HEK293 (cell line): Measurements from ENCODE around the gene SYDE1.

Source experiments
- CTCF ChIA-PET: fragments of 350-600 bp; formaldehyde crosslinking; extraction: SDS; loops from one replicate; lab custom pipeline; 2021; ENCODE audit warnings: antibody characterized with exemption; lab: Yijun Ruan, JAX
- POLR2A ChIA-PET: fragments of 300-600 bp; formaldehyde crosslinking; extraction: SDS; loops from one replicate; lab custom pipeline; 2020; ENCODE audit warnings: antibody characterized with exemption, inconsistent platforms; lab: Yijun Ruan, JAX
- H3K27ac ChIP-seq: fragments of 200-500 bp; sonication (Bioruptor generic); 2 replicates; pipeline ENCODE4 v1.5.1; 2014; ENCODE audit warnings: low read depth, low read length, control low read depth, inconsistent platforms; ENCODE audit errors: extremely low read depth
- H3K36me3 ChIP-seq, 2 experiments: fragments of 200-500 bp in 1 of 2; sonication (Bioruptor generic) in 1 of 2; 1 replicate in 1 of 2; 2 replicates in 1 of 2; pipeline ENCODE4 v1.5.1; 2014 to 2017; ENCODE audit warnings: inconsistent platforms in 2 of 2, low read length in 2 of 2; ENCODE audit not compliant: control insufficient read depth in 2 of 2, insufficient read depth in 1 of 2
- H3K4me1 ChIP-seq: fragments of 200-500 bp; sonication (Bioruptor generic); 2 replicates; pipeline ENCODE4 v1.5.1; 2014; ENCODE audit warnings: mild to moderate bottlenecking, low read length, inconsistent platforms; ENCODE audit not compliant: control insufficient read depth, insufficient read depth
- H3K4me3 ChIP-seq: 2 replicates; pipeline ENCODE4 v1.5.1; 2011; ENCODE audit warnings: low read depth, mild to moderate bottlenecking, control low read depth, low read length, moderate library complexity
- H3K9me3 ChIP-seq: fragments of 200-500 bp; sonication (Bioruptor generic); 2 replicates; pipeline ENCODE4 v1.5.1; 2014; ENCODE audit warnings: low read depth, low read length, inconsistent platforms; ENCODE audit not compliant: control insufficient read depth, insufficient read depth
- GLI2 ChIP-seq: fragments of 450-650 bp; formaldehyde crosslinking; IDR thresholded peaks from 2 replicates; pipeline ENCODE4; 2017; ENCODE audit warnings: missing biosample characterization, missing genetic modification characterization, low read depth, borderline replicate concordance
- KLF9 ChIP-seq: fragments of 450-650 bp; formaldehyde crosslinking; IDR thresholded peaks from 2 replicates; pipeline ENCODE4 v1.5.1; 2016; ENCODE audit warnings: missing biosample characterization, missing genetic modification characterization, low read depth
- ZFP37 ChIP-seq: fragments of 450-650 bp; formaldehyde crosslinking; IDR thresholded peaks from 2 replicates; pipeline ENCODE4 v1.5.1; 2016; ENCODE audit warnings: missing biosample characterization, missing genetic modification characterization
- ZNF157 ChIP-seq: fragments of 450-650 bp; formaldehyde crosslinking; IDR thresholded peaks from 2 replicates; pipeline ENCODE4 v1.5.1; 2016; ENCODE audit warnings: missing biosample characterization, missing genetic modification characterization
- ZNF169 ChIP-seq: fragments of 450-650 bp; formaldehyde crosslinking; IDR thresholded peaks from 2 replicates; pipeline ENCODE4 v1.5.1; 2016; ENCODE audit warnings: missing biosample characterization, missing genetic modification characterization
- ZNF202 ChIP-seq: fragments of 450-650 bp; formaldehyde crosslinking; IDR thresholded peaks from 2 replicates; pipeline ENCODE4 v1.5.1; 2016; ENCODE audit warnings: missing biosample characterization, missing genetic modification characterization, borderline replicate concordance
- ZNF223 ChIP-seq: fragments of 450-650 bp; formaldehyde crosslinking; IDR thresholded peaks from 2 replicates; pipeline ENCODE4 v1.5.1; 2016; ENCODE audit warnings: missing biosample characterization, missing genetic modification characterization
- ZNF311 ChIP-seq: fragments of 450-650 bp; formaldehyde crosslinking; IDR thresholded peaks from 2 replicates; pipeline ENCODE4 v1.5.1; 2017; ENCODE audit warnings: missing biosample characterization, missing genetic modification characterization, borderline replicate concordance
- ZNF623 ChIP-seq: fragments of 450-650 bp; formaldehyde crosslinking; IDR thresholded peaks from 2 replicates; pipeline ENCODE4 v1.5.1; 2016; ENCODE audit warnings: missing biosample characterization, missing genetic modification characterization
- ZNF629 ChIP-seq: fragments of 450-650 bp; formaldehyde crosslinking; IDR thresholded peaks from 2 replicates; pipeline ENCODE4 v1.5.1; 2017; ENCODE audit warnings: missing biosample characterization, missing genetic modification characterization
- TF ChIP-seq, protein P1 (sequence below): fragments of 450-650 bp; IDR thresholded peaks from 2 replicates; pipeline ENCODE4 v1.5.1; 2018; ENCODE audit warnings: missing biosample characterization, missing genetic modification characterization
- TF ChIP-seq, protein P2 (sequence below): fragments of 450-650 bp; formaldehyde crosslinking; IDR thresholded peaks from 2 replicates; pipeline ENCODE4 v1.5.1; 2016; ENCODE audit warnings: missing biosample characterization, missing genetic modification characterization
- TF ChIP-seq, protein P3 (sequence below): fragments of 450-650 bp; formaldehyde crosslinking; conservative IDR thresholded peaks from 2 replicates; pipeline ENCODE4 v1.5.1; 2016; ENCODE audit warnings: low read depth, missing biosample characterization, missing genetic modification characterization
- TF ChIP-seq, protein P4 (sequence below): fragments of 450-650 bp; formaldehyde crosslinking; IDR thresholded peaks from 2 replicates; pipeline ENCODE4 v1.5.1; 2017; ENCODE audit warnings: missing biosample characterization, missing genetic modification characterization
- TF ChIP-seq, protein P5 (sequence below): fragments of 450-650 bp; formaldehyde crosslinking; IDR thresholded peaks from 2 replicates; pipeline ENCODE4 v1.5.1; 2016; ENCODE audit warnings: missing biosample characterization, missing genetic modification characterization, low read depth

SYDE1 gene

DNA sequence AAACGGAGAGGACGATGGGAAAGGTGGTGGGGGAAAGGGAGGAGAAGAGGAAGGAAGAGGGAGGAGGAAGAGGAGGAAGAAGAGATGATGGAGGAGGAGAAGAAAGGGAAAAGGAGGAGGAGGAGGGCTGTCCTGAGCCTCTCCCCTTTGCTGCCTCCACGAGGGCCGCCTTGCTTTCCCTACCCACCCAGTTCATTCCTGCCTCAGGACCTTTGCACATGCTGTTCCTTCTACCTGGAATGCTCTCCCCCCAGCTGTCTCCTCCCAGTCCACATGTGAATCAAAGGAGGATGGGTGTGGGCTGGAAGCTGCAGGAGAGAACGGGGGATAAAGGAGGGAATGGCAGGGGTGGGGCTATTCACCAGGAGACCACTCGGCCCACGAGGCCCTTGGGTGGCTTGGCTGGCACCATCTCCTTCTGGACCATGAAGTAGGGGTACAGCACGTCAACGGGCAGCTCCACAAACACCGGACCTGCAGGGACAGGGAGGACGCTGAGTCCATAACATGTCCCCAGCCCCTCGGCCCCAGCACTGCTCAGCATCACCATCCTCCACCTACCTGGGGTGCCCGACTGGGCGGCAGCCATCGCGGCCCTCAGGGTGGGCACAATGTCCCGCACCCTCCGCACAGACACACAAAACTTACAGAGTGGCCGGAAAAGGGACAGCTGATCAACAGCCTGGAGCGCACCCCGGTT is 15.3 kb downstream of the SYDE1 start:
- ChIA-PET POLR2A (interaction anchor here (0.6 kb wide), 1 partner anchor 106 kb away, joined by 6 read pairs; no protein-coding TSS in a partner anchor), CTCF (interaction anchor here (0.7 kb wide), 1 partner anchor 30 kb away, joined by 4 read pairs; no protein-coding TSS in a partner anchor)
- Histone ChIP-seq H3K27ac (no peak overlapping the region), H3K36me3 (peaks cover 0 to 51% of the 10 kb centered on the region in 2 experiments; a peak in 2 of 3 replicates), H3K4me3 (no peak overlapping the region), H3K9me3 (no peaks in the 10 kb centered on the region), H3K4me1 (no peaks in the 10 kb centered on the region; the same call in 1 of the 2 replicates)
- TF ChIP-seq, protein P1, sequence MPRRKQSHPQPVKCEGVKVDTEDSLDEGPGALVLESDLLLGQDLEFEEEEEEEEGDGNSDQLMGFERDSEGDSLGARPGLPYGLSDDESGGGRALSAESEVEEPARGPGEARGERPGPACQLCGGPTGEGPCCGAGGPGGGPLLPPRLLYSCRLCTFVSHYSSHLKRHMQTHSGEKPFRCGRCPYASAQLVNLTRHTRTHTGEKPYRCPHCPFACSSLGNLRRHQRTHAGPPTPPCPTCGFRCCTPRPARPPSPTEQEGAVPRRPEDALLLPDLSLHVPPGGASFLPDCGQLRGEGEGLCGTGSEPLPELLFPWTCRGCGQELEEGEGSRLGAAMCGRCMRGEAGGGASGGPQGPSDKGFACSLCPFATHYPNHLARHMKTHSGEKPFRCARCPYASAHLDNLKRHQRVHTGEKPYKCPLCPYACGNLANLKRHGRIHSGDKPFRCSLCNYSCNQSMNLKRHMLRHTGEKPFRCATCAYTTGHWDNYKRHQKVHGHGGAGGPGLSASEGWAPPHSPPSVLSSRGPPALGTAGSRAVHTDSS (tag by site-specific recombination), result peak; percentile 46; the same call in 1 of the 2 replicates
- TF ChIP-seq ZNF623 (tag by site-specific recombination) (peak; percentile 97), ZNF311 (tag by site-specific recombination) (no peak)

DNA sequence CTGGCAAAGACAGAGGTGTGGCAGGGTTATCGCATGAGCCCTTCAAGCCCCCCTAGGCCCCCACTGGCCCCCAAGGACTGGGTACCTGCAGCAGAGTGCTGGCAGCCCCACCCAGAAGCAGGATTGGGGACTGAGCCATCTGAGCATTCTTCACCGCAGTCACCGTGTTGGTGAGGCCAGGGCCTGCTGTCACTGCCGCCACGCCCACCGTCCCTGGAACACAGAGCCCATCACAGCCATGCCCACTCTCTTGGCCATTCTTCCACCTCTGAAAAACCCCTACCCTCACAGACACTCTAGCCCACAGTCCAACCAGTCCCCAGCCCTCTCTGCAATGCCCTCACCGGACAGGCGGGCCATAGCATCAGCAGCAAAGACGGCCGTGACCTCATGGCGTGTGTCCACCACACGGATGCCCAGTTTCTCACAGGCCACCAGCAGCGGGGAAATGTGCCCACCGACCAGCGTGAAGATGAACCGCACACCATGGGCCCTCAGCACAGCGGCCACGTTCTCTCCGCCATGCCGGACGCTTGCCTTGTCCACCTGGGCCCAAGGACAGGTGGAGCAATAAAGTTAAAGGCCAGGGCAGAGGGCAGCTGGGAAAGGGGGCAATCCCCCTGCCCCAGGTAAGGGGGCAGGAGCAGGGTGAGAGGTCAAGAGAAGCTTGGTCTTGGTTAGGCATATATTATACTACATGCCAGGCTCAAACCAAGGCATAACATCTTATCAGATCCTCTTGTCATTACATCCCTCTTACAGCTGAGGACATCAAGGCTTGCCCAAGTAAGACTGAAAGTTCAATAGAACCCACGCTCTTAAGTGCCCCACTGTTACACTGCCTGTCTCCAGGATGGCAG is 16.1 kb downstream of the SYDE1 start:
- CTCF ChIA-PET, result interaction anchor here (0.5 kb wide), 1 partner anchor 432 kb away, joined by 3 read pairs; no protein-coding TSS in a partner anchor
- no peaks in the 10 kb centered on the region for H3K9me3 ChIP-seq
- TF ChIP-seq GLI2 (tag by site-specific recombination) (no peak), KLF9 (tag by site-specific recombination) (peak; percentile 37), ZNF157 (peak; percentile 92)
- TF ChIP-seq, all 188 proteins: peak for 2
- POLR2A ChIA-PET, result interaction anchor here (0.9 kb wide), 1 partner anchor 15 kb away, joined by 3 read pairs; no protein-coding TSS in a partner anchor
- Histone ChIP-seq H3K36me3 (peaks cover 0 to 44% of the 10 kb centered on the region in 2 experiments; a peak in 2 of 3 replicates), H3K4me1 (no peaks in the 10 kb centered on the region; the same call in 1 of the 2 replicates), H3K4me3 (no peak overlapping the region), H3K27ac (no peak overlapping the region)

DNA sequence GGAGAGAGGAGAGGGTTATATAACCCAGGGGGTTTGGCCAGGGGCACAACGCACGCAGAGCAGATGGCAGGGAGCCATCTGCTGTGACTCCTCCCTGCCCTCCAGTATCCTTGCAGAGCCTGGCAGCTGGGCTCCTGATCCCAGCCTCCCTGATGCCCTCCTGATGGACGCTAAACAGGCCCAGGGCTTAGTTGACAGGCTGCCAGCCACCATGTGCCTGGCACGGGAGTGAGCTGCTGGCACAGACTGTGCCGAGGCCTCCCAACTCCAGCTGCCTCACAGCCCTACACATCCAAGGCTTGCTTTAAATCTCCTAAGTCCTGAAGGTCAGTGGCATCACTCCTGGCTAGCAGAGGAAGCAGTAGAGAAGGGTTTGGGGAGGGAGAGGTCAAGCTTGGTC is 16.7 kb downstream of the SYDE1 start:
- no peak overlapping the region for H3K27ac ChIP-seq
- peaks cover 0 to 37% of the 10 kb centered on the region in 2 experiments; a peak in 2 of 3 replicates for H3K36me3 ChIP-seq
- no peak overlapping the region for H3K4me3 ChIP-seq
- CTCF ChIA-PET, result interaction anchor here (0.7 kb wide), 1 partner anchor 202 kb away, joined by 3 read pairs; no protein-coding TSS in a partner anchor
- POLR2A ChIA-PET, result interaction anchor here (0.9 kb wide), 1 partner anchor 16 kb away, joined by 3 read pairs; no protein-coding TSS in a partner anchor
- H3K4me1 ChIP-seq, result no peaks in the 10 kb centered on the region; the same call in 1 of the 2 replicates
- no peaks in the 10 kb centered on the region for H3K9me3 ChIP-seq
- TF ChIP-seq ZNF169 (tag by site-specific recombination) (no peak), ZFP37 (no peak), ZNF223 (tag by site-specific recombination) (no peak), ZNF202 (tag by site-specific recombination) (no peak), ZNF629 (tag by site-specific recombination) (no peak)
- TF ChIP-seq, protein P2, sequence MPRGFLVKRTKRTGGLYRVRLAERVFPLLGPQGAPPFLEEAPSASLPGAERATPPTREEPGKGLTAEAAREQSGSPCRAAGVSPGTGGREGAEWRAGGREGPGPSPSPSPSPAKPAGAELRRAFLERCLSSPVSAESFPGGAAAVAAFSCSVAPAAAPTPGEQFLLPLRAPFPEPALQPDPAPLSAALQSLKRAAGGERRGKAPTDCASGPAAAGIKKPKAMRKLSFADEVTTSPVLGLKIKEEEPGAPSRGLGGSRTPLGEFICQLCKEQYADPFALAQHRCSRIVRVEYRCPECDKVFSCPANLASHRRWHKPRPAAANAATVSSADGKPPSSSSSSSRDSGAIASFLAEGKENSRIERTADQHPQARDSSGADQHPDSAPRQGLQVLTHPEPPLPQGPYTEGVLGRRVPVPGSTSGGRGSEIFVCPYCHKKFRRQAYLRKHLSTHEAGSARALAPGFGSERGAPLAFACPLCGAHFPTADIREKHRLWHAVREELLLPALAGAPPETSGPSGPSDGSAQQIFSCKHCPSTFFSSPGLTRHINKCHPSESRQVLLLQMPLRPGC (tag by site-specific recombination), result no peak
- TF ChIP-seq, protein P3, sequence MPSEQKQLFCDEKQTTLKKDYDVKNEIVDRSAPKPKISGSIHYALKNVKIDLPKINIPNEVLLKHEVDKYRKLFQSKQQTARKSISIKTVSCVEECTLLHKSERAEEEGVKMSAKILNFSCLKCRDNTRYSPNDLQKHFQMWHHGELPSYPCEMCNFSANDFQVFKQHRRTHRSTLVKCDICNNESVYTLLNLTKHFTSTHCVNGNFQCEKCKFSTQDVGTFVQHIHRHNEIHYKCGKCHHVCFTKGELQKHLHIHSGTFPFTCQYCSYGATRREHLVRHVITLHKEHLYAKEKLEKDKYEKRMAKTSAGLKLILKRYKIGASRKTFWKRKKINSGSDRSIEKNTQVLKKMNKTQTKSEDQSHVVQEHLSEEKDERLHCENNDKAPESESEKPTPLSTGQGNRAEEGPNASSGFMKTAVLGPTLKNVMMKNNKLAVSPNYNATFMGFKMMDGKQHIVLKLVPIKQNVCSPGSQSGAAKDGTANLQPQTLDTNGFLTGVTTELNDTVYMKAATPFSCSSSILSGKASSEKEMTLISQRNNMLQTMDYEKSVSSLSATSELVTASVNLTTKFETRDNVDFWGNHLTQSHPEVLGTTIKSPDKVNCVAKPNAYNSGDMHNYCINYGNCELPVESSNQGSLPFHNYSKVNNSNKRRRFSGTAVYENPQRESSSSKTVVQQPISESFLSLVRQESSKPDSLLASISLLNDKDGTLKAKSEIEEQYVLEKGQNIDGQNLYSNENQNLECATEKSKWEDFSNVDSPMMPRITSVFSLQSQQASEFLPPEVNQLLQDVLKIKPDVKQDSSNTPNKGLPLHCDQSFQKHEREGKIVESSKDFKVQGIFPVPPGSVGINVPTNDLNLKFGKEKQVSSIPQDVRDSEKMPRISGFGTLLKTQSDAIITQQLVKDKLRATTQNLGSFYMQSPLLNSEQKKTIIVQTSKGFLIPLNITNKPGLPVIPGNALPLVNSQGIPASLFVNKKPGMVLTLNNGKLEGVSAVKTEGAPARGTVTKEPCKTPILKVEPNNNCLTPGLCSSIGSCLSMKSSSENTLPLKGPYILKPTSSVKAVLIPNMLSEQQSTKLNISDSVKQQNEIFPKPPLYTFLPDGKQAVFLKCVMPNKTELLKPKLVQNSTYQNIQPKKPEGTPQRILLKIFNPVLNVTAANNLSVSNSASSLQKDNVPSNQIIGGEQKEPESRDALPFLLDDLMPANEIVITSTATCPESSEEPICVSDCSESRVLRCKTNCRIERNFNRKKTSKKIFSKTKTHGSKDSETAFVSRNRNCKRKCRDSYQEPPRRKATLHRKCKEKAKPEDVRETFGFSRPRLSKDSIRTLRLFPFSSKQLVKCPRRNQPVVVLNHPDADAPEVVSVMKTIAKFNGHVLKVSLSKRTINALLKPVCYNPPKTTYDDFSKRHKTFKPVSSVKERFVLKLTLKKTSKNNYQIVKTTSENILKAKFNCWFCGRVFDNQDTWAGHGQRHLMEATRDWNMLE, result no peak
- TF ChIP-seq, protein P4, sequence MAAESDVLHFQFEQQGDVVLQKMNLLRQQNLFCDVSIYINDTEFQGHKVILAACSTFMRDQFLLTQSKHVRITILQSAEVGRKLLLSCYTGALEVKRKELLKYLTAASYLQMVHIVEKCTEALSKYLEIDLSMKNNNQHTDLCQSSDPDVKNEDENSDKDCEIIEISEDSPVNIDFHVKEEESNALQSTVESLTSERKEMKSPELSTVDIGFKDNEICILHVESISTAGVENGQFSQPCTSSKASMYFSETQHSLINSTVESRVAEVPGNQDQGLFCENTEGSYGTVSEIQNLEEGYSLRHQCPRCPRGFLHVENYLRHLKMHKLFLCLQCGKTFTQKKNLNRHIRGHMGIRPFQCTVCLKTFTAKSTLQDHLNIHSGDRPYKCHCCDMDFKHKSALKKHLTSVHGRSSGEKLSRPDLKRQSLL, result no peak
- TF ChIP-seq, protein P5, sequence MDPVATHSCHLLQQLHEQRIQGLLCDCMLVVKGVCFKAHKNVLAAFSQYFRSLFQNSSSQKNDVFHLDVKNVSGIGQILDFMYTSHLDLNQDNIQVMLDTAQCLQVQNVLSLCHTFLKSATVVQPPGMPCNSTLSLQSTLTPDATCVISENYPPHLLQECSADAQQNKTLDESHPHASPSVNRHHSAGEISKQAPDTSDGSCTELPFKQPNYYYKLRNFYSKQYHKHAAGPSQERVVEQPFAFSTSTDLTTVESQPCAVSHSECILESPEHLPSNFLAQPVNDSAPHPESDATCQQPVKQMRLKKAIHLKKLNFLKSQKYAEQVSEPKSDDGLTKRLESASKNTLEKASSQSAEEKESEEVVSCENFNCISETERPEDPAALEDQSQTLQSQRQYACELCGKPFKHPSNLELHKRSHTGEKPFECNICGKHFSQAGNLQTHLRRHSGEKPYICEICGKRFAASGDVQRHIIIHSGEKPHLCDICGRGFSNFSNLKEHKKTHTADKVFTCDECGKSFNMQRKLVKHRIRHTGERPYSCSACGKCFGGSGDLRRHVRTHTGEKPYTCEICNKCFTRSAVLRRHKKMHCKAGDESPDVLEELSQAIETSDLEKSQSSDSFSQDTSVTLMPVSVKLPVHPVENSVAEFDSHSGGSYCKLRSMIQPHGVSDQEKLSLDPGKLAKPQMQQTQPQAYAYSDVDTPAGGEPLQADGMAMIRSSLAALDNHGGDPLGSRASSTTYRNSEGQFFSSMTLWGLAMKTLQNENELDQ (tag by site-specific recombination), result no peak
